GM23248 (cell line): Measurements from ENCODE around the gene SIAH3.

ENCODE experiments used
- EZH2 ChIP-seq: fragments of 200-600 bp; sonication (generic); IDR thresholded peaks from 2 replicates; pipeline ENCODE4 v1.6.1; 2018; ENCODE audit warnings: antibody characterized with exemption, mild to moderate bottlenecking; ENCODE audit not compliant: insufficient read depth, poor library complexity, severe bottlenecking
- EZH2phosphoT487 ChIP-seq: fragments of 200-600 bp; sonication (generic); IDR thresholded peaks from 2 replicates; pipeline ENCODE4 v1.6.1; 2018; ENCODE audit warnings: antibody characterized with exemption, moderate library complexity, mild to moderate bottlenecking, low read depth; ENCODE audit not compliant: insufficient read depth

GRCh38 chr13:45880242-45880641 is 28.7 kb upstream of the SIAH3 start:
- TF ChIP-seq EZH2, result no peak
- no peak for TF ChIP-seq EZH2phosphoT487
